AG10803 (cell line): ENCODE data around the gene CEBPE.

ENCODE experiments used
- DNase-seq: peaks from one replicate; pipeline ENCODE4 v3.0.0; 2010; ENCODE audit warnings: low read depth
- H3K4me3 ChIP-seq: 2 replicates; pipeline ENCODE4 v1.5.1; 2011; ENCODE audit warnings: mild to moderate bottlenecking, low read length, control low read depth
- CTCF ChIP-seq: conservative IDR thresholded peaks from 2 replicates; pipeline ENCODE4 v1.5.1; 2011; ENCODE audit warnings: mild to moderate bottlenecking, low read length, control low read depth, inconsistent platforms

Gene CEBPE

GRCh38 chr14:23137813-23138535 lies 18.9 kb upstream of the CEBPE start:
- no peak for DNase-seq
- no peak for TF ChIP-seq CTCF
- H3K4me3 ChIP-seq, result no peak overlapping the region

- H3K4me3 ChIP-seq, result no peak overlapping the region
- DNase-seq, result no peak
- TF ChIP-seq CTCF, result no peak
These were observed 18.2 kb upstream of the CEBPE start for GRCh38 chr14:23137192-23137812.

GRCh38 chr14:23136566-23137133 lies 17.6 kb upstream of the CEBPE start:
- no peak for DNase-seq
- H3K4me3 ChIP-seq, result no peak overlapping the region
- no peak for TF ChIP-seq CTCF

- no peak overlapping the region for H3K4me3 ChIP-seq
- no peak for TF ChIP-seq CTCF
- no peak for DNase-seq
These were observed 13.9 kb upstream of the CEBPE start for GRCh38 chr14:23132970-23133369.

GRCh38 chr14:23131482-23131881 lies 12.4 kb upstream of the CEBPE start:
- no peak for DNase-seq
- TF ChIP-seq CTCF, result no peak
- no peak overlapping the region for H3K4me3 ChIP-seq

GRCh38 chr14:23130871-23131270 lies 11.8 kb upstream of the CEBPE start:
- no peak for DNase-seq
- TF ChIP-seq CTCF, result no peak
- no peak overlapping the region for H3K4me3 ChIP-seq
